GM21526 (cell line): ENCODE measurements around the gene PPP1R8.
"Not testable (repeated sequence)": the region's sequence is repeated elsewhere in the genome, so short reads cannot be mapped to it uniquely, and the experiment has no call there.

ENCODE experiments used
- ATAC-seq: cut with Tn5 transposase; IDR thresholded peaks from one replicate; pipeline ENCODE4 v1.9.1; 2021; ENCODE audit warnings: moderate library complexity; ENCODE audit not compliant: unreplicated experiment, low FRiP score

Gene PPP1R8

DNA sequence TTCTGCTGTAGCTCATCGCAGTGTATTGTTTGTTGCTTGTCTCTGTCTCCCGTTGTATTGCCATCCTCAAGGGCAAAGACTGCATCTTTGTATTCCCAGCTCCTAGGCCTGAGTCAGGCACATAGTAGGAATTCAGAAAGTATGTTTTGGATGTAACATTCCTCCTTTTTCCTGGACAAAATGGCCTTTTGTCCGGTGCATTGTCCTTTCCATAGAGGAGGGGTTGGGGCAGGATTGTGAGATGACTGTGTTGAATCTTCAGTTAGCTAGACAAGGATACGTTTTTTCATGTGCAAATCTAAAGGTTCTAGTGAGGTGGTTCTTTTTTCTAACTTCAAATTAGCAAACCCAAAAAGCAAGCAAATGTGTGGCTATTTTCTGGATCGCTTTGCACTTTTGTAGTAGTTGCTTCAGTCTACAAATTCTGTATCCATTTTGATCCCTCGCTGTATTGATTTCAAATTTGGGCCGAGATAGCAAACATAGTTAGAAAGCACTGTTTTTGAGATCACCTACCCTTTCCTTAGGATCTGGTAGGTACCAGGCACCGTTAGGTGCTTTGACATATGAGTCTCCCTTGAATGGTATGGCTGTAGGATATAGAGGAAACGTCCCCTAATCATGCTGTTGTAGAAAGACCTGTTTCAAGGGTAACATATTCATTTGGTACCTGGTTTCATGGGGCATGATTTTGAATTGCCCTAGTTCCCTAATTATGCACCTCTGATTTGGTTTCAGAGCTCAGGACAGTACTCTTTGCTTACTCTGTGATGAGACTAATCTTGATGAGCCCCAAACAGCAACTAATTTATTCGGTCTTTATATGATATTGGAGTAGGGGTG is 1.2 kb downstream of the PPP1R8 start:
- no peak for ATAC-seq

GRCh38 chr1:27832762-27833161 is 2.2 kb downstream of the PPP1R8 start:
- no peak for ATAC-seq

GRCh38 chr1:27833470-27833869 is 2.9 kb downstream of the PPP1R8 start:
- ATAC-seq = no peak

DNA sequence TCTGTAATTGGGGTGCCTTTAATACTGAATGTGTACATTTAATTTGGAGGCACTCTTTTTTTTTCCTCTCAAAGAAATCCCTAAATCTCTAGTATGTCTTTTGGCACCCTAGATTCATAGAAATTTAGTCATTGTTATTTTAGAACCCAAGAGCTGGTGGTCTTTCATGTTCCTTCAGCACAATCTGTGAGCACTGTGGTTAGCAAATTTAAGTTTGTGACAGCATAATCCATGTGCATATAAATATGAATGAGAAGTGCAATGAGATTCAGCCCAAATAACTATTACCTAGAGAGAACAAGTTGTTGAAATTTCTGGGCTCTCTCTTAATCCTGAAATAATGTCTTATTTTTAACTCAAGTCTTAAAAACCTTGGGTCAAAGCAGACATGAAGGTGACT is 4.5 kb downstream of the PPP1R8 start:
- no peak for ATAC-seq

GRCh38 chr1:27835501-27835900 is 4.9 kb downstream of the PPP1R8 start:
- ATAC-seq = no peak

DNA sequence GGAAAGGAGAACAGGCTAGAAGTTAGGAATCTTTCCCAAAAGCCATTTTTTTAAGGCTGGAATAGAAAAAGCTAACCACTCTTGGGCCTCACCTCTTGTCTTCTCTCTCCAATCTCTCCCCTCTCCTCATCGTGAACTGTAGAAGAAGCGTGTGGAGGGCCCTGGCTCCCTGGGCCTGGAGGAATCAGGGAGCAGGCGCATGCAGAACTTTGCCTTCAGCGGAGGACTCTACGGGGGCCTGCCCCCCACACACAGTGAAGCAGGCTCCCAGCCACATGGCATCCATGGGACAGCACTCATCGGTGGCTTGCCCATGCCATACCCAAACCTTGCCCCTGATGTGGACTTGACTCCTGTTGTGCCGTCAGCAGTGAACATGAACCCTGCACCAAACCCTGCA is 19.4 kb downstream of the PPP1R8 start:
- no peak for ATAC-seq

GRCh38 chr1:27855085-27855484 is 24.5 kb downstream of the PPP1R8 start:
- ATAC-seq = no peak

- ATAC-seq = no peak
Measured at GRCh38 chr1:27856561-27857343, 26.2 kb downstream of the PPP1R8 start.

DNA sequence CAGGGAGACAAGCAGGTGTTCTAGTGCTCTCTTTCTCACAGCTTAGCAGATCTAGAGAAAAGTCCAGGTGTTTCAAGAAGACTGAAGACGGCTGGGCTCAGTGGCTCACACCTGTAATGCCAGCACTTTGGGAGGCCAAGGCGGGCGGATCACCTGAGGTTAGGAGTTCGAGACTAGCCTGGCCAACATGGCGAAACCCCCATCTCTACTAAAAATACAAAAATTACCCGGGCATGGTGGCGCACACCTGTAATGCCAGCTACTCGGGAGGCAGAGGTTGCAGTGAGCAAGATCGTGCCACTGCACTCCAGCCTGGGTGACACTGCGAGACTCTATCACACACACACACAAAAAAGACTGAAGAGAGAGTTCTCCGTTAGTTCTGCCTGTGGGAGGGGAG is 27.0 kb downstream of the PPP1R8 start:
- ATAC-seq = not testable (repeated sequence)

DNA sequence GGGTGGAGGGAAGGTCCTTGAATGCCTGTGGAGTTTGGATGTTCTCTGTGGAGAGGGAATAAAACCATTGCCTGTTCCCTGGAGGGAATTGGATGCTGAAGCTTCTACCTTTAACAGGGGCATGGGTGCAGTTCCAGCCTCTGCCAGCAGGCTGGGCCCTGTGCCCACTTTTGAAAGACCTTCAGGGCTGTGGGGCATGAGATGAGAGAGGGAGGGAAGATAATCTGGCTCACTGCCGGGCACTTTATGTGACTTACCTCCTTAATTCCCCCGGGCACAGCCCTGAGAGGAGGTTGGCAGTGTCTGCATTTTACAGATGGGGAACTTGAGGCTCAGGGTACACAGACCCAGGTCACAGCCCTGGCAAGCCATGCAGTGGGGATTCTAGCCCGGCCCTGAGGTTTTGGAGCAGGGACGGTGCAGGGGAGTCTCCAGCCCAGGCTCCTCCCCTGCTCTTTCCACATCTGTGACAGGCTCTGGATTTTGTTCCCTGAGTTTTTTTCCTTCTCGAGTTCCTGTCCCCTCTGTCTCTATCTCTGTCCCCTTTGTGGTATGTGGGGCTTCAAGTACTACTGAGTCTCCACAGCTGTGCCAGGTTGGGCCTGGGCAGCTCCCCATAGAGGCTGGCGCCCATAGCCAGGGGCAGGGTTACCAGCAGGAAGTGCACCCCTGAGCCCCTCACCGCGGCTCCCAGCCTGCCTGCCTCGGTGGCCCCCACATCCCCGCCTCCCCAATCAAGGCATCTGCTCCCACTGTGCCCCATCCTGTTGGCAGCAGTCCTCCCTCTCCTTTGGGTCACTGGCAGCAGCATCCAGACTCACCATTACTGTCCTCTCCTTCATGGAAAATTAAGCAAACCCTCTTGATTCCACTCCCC is 27.7 kb downstream of the PPP1R8 start:
- ATAC-seq = no peak

DNA sequence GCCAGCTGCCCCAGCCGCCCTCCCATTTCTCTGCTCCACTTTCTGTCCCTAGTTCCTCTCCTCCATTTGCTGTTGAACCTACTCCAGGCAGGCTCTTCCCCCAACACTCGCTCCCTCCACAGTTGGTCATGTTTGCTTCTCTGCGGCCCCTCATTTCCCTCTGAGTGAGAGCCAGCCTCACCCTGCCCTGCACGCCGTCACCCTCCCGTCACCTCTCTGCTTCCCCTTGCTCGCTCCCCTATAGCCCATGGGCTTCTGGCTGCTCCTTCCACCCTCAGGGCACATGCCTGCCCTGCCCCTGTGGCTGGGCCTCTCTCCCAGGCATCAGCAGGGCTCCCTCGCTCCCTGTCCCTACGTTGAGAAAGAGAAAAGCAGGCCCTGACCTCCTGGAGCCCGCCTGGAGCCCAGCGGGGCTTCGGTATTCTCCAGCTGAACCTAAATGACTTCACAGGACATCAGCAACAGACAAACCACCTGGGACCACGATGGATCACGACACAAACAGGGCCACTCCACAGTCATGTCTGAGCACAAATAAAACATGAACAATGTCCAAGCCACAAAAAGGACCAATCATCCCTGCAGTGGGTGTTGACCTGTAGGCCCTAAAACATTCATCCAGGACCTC is 28.5 kb downstream of the PPP1R8 start:
- ATAC-seq = no peak

GRCh38 chr1:27861436-27861835 is 30.9 kb downstream of the PPP1R8 start:
- ATAC-seq = no peak

DNA sequence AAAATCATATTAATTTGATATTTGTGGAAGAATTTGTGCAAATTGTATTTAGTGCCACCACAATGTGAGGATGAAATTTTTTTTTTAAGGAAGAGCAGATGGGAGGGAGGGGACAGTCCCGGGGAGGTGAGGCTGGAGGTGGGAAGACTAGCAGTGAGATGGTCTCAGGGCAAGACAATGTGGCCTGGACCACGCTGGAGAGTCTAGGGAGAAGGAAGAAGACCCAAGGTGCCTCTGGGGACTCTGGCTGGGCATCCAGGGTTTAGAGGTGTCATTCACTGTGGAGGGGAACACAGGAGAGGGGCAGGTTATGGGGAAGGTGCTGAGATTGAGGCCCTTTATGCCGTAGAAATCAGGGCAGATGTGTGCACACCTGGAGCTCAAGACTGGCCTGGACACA is 31.4 kb downstream of the PPP1R8 start:
- ATAC-seq = no peak

- no peak for ATAC-seq
Measured at GRCh38 chr1:27862671-27863537, 32.3 kb downstream of the PPP1R8 start.

- no peak for ATAC-seq
Measured at GRCh38 chr1:27863538-27863915, 32.9 kb downstream of the PPP1R8 start.

DNA sequence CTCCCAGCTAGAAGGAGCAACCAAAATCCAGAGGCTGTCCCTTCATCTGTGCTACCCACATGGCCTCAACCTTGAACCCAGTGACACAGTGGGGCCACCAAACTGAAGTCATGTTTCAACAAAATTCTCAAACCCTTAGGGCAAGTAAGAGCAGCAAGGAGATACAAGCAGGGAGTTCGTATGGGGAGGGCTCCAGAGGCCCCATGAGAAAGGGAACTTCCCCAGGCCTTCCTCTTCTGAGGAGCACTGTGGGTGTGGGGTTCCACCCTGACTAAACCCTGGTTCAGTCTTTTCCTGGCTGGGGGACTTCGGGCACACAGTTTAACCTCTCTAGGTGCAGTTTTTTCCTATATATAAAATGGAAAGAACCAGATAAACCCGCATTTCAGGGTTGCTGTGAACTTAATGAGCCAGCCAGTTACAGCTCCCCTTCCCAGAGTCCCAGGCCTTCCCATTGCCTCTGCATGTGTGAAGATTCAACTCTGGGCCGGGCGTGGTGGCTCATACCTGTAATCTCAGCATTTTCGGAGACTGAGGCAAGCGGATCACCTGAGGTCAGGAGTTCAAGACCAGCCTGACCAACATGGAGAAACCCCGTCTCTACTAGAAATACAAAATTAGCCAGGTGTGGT is 33.8 kb downstream of the PPP1R8 start:
- ATAC-seq = no peak

DNA sequence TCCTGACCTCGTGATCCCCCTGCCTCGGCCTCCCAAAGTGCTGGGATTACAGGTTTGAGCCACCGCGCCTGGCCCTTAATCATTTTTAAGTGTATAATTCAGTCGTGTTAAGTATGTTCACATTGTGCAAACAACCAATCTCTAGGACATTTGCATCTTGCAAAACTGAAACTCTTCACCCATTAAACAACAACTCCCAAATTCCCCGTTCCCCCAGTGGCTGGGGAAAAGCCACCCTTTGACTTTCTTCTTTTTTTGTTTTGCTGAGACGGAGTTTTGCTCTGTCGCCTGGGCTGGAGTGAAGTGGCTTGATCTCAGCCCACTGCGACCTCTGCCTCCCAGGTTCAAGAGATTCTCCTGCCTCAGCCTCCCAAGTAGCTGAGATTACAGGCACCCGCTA is 35.2 kb downstream of the PPP1R8 start:
- ATAC-seq = no peak

GRCh38 chr1:27868556-27868931 is 38.0 kb downstream of the PPP1R8 start:
- no peak for ATAC-seq
